ENCODE results near the gene NABP2. TPM values are rescaled to one million over a fixed set of nuclear protein-coding genes. Genes with fewer than 3 reads are reported as not detected.
A peak's percentile ranks its signal among the peaks of the same experiment; 100 is the strongest.

The NABP2 gene
- total RNA-seq, 2 experiments from 2014 or later = 81.2 to 84.5 TPM

GRCh38 chr12:56224954-56225353 is 812 bp downstream of the NABP2 start:
- no peak for DNase-seq
- H3K36me3 Mint-ChIP-seq = peaks cover 15% of the 10 kb centered on the region
- no peaks in the 10 kb centered on the region for H3K27me3 Mint-ChIP-seq
- peak overlapping the region; percentile 100 for H3K4me3 Mint-ChIP-seq
- H3K4me1 Mint-ChIP-seq = peaks cover 28% of the 10 kb centered on the region
- peak overlapping the region; percentile 86 for H3K27ac Mint-ChIP-seq
- no peaks in the 10 kb centered on the region for H3K9me3 Mint-ChIP-seq

- peaks cover 15% of the 10 kb centered on the region for H3K36me3 Mint-ChIP-seq
- no peak overlapping the region for H3K27ac Mint-ChIP-seq
- H3K27me3 Mint-ChIP-seq = no peaks in the 10 kb centered on the region
- H3K4me1 Mint-ChIP-seq = peaks cover 9% of the 10 kb centered on the region
- H3K9me3 Mint-ChIP-seq = no peaks in the 10 kb centered on the region
- no peak overlapping the region for H3K4me3 Mint-ChIP-seq
- no peak for DNase-seq
Measured at GRCh38 chr12:56229082-56229481, 4.9 kb downstream of the NABP2 start.

- H3K9me3 Mint-ChIP-seq = no peaks in the 10 kb centered on the region
- no peak within 1 kb of the TSS for H3K27ac Mint-ChIP-seq
- H3K4me3 Mint-ChIP-seq = no peak within 1 kb of the TSS
- no peaks in the 10 kb centered on the region for H3K27me3 Mint-ChIP-seq
- DNase-seq = no peak
- H3K36me3 Mint-ChIP-seq = peaks cover 14% of the 10 kb centered on the region
- peaks cover 7% of the 10 kb centered on the region for H3K4me1 Mint-ChIP-seq
Measured at GRCh38 chr12:56229916-56230431, 5.8 kb downstream of the NABP2 start, which contains the start of gene SLC39A5. Gene SLC39A5 (plus strand): TSS chr12:56230051. CDS start chr12:56231275, 1,224 bp downstream.

GRCh38 chr12:56230432-56231183 is 6.5 kb downstream of the NABP2 start:
- no peak for DNase-seq
- no peak overlapping the region for H3K4me3 Mint-ChIP-seq
- no peak overlapping the region for H3K27ac Mint-ChIP-seq
- peaks cover 1% of the 10 kb centered on the region for H3K4me1 Mint-ChIP-seq
- H3K36me3 Mint-ChIP-seq = peaks cover 7% of the 10 kb centered on the region
- H3K9me3 Mint-ChIP-seq = no peaks in the 10 kb centered on the region
- H3K27me3 Mint-ChIP-seq = no peaks in the 10 kb centered on the region

GRCh38 chr12:56231184-56231582 is 7.0 kb downstream of the NABP2 start:
- no peaks in the 10 kb centered on the region for H3K9me3 Mint-ChIP-seq
- peaks cover 4% of the 10 kb centered on the region for H3K36me3 Mint-ChIP-seq
- H3K27me3 Mint-ChIP-seq = no peaks in the 10 kb centered on the region
- no peaks in the 10 kb centered on the region for H3K4me1 Mint-ChIP-seq
- DNase-seq = no peak
- H3K4me3 Mint-ChIP-seq = no peak overlapping the region
- no peak overlapping the region for H3K27ac Mint-ChIP-seq

- Mint-ChIP-seq H3K9me3 (no peaks in the 10 kb centered on the region), H3K27ac (no peak overlapping the region), H3K4me1 (no peaks in the 10 kb centered on the region), H3K36me3 (no peaks in the 10 kb centered on the region), H3K27me3 (no peaks in the 10 kb centered on the region), H3K4me3 (no peak overlapping the region)
- DNase-seq = no peak
Measured at GRCh38 chr12:56234746-56235436, 10.7 kb downstream of the NABP2 start.

GRCh38 chr12:56236091-56236490 is 11.9 kb downstream of the NABP2 start:
- H3K36me3 Mint-ChIP-seq = no peaks in the 10 kb centered on the region
- H3K9me3 Mint-ChIP-seq = no peaks in the 10 kb centered on the region
- no peaks in the 10 kb centered on the region for H3K27me3 Mint-ChIP-seq
- H3K27ac Mint-ChIP-seq = no peak overlapping the region
- H3K4me3 Mint-ChIP-seq = no peak overlapping the region
- DNase-seq = no peak
- H3K4me1 Mint-ChIP-seq = no peaks in the 10 kb centered on the region

- H3K27ac Mint-ChIP-seq = no peak overlapping the region
- peaks cover 1% of the 10 kb centered on the region for H3K36me3 Mint-ChIP-seq
- DNase-seq = no peak
- no peaks in the 10 kb centered on the region for H3K27me3 Mint-ChIP-seq
- H3K4me3 Mint-ChIP-seq = no peak overlapping the region
- H3K4me1 Mint-ChIP-seq = no peaks in the 10 kb centered on the region
- H3K9me3 Mint-ChIP-seq = no peaks in the 10 kb centered on the region
Measured at GRCh38 chr12:56236985-56237384, 12.8 kb downstream of the NABP2 start.

- Mint-ChIP-seq H3K27ac (no peak overlapping the region), H3K4me3 (no peak overlapping the region), H3K9me3 (no peaks in the 10 kb centered on the region), H3K27me3 (no peaks in the 10 kb centered on the region), H3K36me3 (peaks cover 1% of the 10 kb centered on the region), H3K4me1 (no peaks in the 10 kb centered on the region)
- no peak for DNase-seq
Measured at GRCh38 chr12:56237552-56237951, 13.4 kb downstream of the NABP2 start.

GRCh38 chr12:56241424-56242303 is 17.5 kb downstream of the NABP2 start:
- Mint-ChIP-seq H3K9me3 (no peaks in the 10 kb centered on the region), H3K27ac (no peak overlapping the region)

GRCh38 chr12:56242986-56243385 is 18.8 kb downstream of the NABP2 start:
- Mint-ChIP-seq H3K27me3 (no peaks in the 10 kb centered on the region), H3K36me3 (peaks cover 4% of the 10 kb centered on the region), H3K4me1 (no peaks in the 10 kb centered on the region), H3K27ac (no peak overlapping the region), H3K4me3 (no peak overlapping the region), H3K9me3 (no peaks in the 10 kb centered on the region)
- no peak for DNase-seq

More at GRCh38 chr12:56241424-56242303, 17.5 kb downstream of the NABP2 start:
- DNase-seq = no peak
- H3K36me3 Mint-ChIP-seq = peaks cover 4% of the 10 kb centered on the region
- H3K27me3 Mint-ChIP-seq = no peaks in the 10 kb centered on the region
- no peak overlapping the region for H3K4me3 Mint-ChIP-seq
- no peaks in the 10 kb centered on the region for H3K4me1 Mint-ChIP-seq

- Mint-ChIP-seq H3K4me1 (no peaks in the 10 kb centered on the region), H3K27me3 (no peaks in the 10 kb centered on the region), H3K36me3 (peaks cover 4% of the 10 kb centered on the region), H3K4me3 (no peak overlapping the region), H3K9me3 (no peaks in the 10 kb centered on the region), H3K27ac (no peak overlapping the region)
- no peak for DNase-seq
Measured at GRCh38 chr12:56243731-56244181, 19.6 kb downstream of the NABP2 start.

GRCh38 chr12:56244494-56244893 is 20.4 kb downstream of the NABP2 start:
- peaks cover 7% of the 10 kb centered on the region for H3K36me3 Mint-ChIP-seq
- H3K9me3 Mint-ChIP-seq = no peaks in the 10 kb centered on the region
- DNase-seq = no peak
- no peaks in the 10 kb centered on the region for H3K27me3 Mint-ChIP-seq
- H3K27ac Mint-ChIP-seq = no peak overlapping the region
- H3K4me3 Mint-ChIP-seq = no peak overlapping the region
- no peaks in the 10 kb centered on the region for H3K4me1 Mint-ChIP-seq

GRCh38 chr12:56247923-56248322 is 23.8 kb downstream of the NABP2 start:
- no peak for DNase-seq
- H3K9me3 Mint-ChIP-seq = no peaks in the 10 kb centered on the region
- H3K27me3 Mint-ChIP-seq = no peaks in the 10 kb centered on the region
- peaks cover 11% of the 10 kb centered on the region for H3K36me3 Mint-ChIP-seq
- H3K4me1 Mint-ChIP-seq = no peaks in the 10 kb centered on the region
- H3K27ac Mint-ChIP-seq = no peak overlapping the region
- no peak overlapping the region for H3K4me3 Mint-ChIP-seq

- no peak overlapping the region for H3K4me3 Mint-ChIP-seq
- no peaks in the 10 kb centered on the region for H3K27me3 Mint-ChIP-seq
- H3K27ac Mint-ChIP-seq = no peak overlapping the region
- no peaks in the 10 kb centered on the region for H3K9me3 Mint-ChIP-seq
- H3K36me3 Mint-ChIP-seq = peaks cover 14% of the 10 kb centered on the region
- no peak for DNase-seq
- no peaks in the 10 kb centered on the region for H3K4me1 Mint-ChIP-seq
Measured at GRCh38 chr12:56248711-56249110, 24.6 kb downstream of the NABP2 start.

Data from activated naive CD8-positive, alpha-beta T cell treated with anti-CD3 and anti-CD28 coated beads for 36 hours (primary cell).